CD4-positive, alpha-beta T cell treated with Interferon gamma for 1 hour (primary cell): ENCODE data around the gene CST7.

Source experiments
- DNase-seq: peaks from one replicate; pipeline ENCODE4 v3.0.0-alpha.2; 2020

CST7 gene

DNA sequence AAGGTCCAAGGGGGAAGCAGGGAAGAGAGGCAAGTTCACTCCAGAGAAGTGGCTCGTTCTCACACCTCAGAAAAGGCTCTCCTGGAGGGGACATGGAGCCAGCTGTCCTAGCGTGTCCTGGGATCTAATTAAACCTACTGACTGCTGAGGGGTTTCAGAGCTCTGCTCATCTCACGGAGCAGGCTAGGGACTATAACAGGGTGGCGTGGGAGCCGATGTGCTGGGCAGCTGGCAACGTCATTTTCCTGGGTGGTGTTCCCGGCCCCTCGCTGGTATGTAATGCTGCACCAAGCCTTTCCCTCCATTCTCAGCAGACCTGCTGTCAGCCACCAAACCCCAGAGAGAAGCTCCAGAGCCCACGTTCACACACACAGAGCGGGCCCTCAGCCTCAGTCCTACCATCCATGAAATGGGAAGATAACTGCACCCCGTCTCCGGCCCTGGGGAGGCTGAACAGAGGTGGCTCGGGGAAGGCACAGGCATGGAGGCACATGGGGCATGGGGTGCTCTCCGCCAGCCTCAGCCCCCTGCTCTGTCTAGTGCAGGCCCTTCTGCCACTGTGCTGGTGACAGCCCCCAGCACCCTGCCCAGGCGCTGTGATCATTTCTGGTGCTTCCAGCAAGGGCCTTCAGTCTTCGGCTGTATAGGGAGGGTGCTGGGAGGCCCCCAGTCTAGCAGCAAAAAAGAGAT, 1.9 kb downstream of the CST7 start:
- no peak for DNase-seq

DNA sequence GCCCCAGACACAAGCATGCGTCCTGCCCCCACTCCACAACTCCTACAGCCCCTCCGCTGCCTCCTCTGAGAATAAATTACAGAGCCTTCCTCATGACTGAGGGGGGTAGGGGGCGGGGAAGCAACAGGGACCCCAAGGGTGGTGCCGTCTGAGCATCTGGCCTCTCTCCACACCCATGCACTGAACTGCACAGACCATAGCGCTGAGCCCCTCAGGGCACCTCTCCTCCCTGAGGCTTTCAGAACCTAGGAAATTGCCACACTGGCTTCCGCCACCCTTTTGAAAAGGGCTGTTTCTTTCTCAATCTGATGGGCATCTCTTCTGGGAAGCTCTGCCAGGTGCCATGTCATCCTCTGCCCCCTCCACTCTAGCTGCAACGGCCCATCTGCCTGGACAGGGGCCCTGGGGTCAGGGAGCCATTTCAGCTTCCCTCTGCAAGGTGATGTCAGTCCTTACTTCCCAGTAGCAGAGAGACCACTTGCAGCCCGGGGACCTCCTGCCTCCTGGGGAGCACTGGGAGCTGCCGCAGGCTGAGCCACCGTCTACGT, 2.5 kb downstream of the CST7 start:
- no peak for DNase-seq

DNA sequence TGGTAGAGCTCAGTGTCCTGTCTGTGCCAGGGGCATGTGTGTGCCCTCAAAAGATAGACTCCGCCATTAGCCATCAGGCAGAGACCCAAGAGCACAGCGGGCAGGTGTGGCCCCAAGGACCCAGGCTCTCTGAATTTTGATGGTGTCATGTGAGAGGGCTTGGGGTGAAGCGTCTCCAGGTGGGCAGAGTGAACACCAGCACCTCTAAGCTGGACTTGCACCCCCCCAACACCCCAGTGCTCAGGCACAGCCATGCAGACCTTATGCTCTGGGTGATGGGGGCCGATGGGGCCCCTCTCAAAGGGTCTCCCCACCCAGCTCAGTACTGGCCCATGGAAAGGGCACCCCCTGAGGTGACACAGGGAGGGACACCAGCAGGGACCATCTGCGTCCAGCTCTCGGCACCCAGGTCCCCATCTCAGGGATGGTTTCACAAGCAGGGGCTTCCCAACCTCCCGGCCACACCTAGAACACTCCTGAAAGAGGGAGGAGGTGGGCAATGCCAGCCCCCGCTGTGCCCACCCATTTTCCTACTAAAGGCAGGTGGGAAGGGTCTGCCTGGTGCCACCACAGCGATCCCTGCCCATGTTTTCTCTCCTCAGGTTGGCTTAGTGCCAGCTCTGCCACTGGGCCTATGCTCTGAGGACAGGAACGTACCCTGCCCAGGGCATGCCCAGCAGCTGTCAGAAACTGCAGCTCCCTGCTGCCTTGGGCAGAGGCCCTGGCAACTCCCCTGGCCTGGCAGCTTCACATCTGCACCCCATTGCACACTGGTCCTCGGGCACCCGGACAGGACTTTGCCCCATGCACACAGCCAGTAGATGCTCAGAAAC, 3.5 kb downstream of the CST7 start:
- no peak for DNase-seq

DNA sequence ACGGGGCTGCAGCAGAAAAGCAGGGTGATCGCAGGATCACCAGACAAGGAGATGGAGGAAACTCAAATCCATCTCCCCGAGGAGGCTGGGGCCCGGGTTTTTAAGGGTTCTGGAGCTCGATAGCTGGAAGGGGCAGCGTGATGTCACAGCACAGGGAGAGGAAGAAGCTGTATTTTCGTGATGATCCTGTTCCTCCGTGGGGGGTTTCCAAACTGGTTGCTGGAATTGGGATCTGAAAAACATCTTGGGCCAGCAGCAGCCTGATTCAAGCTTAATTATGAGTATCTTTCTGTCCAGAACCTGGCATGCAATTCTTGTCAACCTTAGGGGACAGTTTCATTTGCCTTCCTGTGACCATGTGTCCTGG, 4.1 kb downstream of the CST7 start:
- no peak for DNase-seq

DNA sequence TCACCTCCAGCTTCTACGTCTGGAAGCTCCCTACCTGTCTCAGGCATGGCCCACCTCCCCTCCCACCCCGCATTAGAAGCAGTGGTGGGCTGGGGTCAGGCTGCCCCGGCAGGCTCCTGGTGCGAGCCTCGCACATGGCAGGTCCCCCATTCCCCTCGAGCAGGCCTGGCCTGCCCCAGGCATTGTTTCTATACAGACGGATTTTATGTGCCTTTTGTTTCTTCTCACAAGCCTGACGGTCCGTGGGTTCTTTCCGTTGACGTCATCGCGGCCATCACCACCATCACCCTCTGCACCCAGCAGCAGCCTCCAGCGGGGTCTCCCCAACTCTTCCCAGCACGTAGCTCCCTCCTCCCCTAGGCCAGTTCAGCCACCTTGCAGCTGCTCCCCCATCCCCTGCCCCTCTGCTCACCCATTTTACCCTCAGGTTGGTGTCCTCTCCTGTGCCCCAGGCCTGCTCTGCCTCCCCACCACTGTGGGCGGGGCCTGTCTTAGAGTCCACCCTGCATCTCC, 4.6 kb downstream of the CST7 start:
- DNase-seq, result peak; percentile 58

DNA sequence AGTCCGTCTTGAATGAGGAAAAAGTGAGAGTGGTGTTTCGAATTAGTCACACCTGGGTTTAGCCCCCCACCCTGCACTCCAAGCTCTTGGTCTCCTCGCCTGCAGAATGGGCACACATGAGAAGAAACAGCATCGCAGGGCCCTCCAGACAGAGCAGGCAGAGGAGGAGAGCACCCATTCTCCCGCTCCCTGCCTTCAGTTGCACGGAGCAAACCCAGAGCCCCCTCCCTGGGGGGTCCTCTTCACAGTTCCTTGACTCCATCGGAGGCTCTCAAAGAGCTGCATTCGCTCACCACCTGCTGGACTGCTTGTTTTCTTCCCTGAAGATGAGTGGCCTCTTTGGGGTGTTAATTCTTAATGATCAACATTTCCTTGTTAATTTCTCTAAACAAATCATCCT, 5.1 kb downstream of the CST7 start:
- DNase-seq, result no peak

DNA sequence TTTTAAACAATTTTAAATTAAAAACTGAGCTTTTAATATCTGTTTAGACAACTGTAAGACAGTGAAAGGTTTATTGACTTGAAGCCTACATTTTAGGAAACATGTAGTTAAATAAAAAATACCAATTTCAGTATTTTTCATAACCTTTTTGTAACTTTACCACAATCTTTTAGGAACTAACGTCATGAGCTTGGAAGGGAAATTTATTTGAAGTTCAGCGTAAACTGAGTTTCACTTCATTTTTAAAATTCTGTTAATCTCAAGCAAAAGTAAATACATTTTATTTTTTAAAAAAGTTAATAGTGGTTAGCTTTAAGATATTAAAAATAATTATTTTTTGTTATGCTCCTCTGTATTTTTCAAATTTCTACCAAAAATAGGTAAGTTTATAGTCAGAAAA, 5.5 kb downstream of the CST7 start:
- no peak for DNase-seq

DNA sequence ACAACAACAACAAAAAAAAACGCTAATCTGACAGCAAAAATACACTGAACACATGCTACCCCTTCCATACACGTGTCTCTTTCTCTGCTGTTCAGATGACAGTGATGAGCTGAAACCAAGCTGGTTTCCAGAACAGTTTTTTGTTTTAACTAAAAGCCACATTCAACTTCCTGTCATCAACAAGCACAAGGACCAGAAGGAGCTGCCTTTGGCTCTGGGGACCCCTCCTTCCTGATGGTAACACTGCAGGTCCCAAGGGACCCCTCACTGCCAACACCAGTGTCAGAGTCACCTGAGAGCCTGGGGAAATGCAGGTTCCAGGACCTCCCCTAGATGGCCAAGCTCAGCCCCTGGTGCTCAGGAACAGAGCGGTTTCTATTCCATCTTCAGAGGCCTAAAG, 6.0 kb downstream of the CST7 start:
- no peak for DNase-seq

DNA sequence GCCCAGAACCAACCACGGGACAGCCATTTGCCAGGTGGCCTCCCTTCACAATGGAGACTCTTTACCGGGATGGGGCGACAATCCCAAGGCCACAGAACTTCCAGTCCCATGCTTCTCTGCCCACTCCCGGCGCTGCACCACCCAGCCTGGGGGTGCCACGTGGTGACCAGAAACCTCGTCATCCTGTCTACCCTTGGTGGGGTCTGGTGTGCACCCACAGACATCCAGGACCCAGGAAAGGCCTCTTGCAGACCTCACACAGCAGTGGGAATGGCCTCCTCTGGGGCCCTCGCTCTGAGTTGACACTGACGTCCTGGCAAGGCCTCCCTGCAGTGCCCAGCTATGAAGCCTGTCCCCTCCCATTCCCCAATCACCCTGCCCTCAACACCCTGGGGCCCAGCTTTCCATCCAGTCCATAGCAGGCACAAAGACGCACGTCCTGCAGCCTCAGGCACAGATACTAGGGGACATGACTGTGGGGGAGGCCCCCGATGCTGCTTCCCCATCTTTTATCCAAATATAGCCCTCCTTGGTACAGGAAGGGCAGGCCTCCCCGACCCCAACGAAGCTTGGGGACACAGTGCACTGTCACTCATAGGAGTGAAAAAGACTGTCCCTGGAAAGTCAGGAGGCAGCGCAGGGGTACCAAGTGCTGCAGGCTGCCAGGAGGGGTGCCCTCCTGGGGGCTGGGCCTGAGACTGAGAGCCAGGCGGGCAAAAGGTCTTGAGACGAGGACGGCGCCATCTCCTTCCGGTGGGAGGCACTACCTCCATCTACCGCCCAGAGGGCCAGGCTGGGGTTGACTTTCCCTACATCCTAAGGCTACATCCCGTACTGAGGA, 7.2 kb downstream of the CST7 start:
- no peak for DNase-seq

DNA sequence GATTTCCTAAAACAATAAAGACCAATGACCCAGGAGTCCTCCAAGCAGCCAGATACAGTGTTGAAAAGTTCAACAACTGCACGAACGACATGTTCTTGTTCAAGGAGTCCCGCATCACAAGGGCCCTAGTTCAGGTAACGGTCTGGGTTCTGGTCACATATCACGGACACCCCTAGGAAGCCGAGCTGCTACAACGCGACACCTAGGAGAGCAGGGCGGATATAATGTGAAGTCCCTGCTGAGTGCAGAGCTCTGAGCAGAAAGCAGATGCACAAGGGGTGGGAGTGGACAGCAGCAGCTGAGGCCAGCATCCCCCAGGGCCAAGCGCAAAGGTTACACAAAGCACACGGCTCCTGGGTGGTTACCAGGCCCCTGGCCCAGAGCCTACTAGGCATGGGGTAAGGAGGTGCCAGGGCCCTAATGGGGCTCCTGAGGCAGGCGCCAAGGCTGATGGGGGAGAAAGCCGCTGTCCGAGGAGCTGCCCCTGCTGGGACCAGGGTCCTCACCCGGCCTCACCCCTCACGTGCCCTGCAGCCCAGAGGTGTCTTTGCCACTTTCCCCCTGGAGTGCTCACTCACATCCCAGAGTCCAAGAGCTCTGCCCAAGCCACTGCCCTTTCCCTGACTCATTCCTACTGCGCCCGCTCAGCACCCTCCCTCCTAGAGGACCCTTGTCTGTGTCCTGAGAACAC, 8.4 kb downstream of the CST7 start:
- DNase-seq, result no peak

DNA sequence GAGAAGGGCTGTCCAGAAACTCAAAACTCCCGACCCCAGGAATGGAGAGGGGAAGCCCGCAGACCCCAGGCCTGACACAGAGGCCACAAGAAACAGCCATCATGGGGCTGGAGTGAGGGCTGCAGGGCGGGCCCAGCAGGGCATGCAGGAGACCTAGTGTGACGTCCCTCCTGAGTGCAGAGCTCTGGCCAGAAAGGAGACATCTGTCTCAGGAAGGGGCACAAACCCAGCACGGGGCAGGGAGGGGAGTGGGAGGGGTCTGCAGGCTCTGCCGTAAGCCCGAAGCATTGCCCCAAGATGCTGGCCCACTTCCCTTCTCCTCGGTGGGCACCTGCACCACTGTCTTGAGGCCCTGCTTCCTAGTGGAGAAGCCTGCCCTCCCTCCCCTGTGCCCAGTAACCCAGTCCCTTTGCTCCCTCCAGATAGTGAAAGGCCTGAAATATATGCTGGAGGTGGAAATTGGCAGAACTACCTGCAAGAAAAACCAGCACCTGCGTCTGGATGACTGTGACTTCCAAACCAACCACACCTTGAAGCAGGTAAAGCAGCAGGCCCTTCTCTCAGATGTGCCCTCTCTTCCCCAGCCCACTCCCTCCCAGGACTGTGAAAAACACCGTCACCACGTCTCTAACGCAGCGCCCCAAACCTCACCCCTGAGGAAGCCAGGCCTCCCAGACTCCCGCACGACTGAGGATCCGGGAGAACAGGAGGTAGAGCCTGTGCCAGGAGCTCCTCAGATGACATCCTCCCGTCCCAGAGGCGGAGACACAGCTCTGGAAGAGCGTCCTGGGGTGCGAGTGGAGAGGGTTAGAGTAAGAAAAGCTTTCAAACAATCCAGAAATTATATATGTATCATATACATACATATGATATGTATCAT, 9.7 kb downstream of the CST7 start:
- DNase-seq, result no peak

DNA sequence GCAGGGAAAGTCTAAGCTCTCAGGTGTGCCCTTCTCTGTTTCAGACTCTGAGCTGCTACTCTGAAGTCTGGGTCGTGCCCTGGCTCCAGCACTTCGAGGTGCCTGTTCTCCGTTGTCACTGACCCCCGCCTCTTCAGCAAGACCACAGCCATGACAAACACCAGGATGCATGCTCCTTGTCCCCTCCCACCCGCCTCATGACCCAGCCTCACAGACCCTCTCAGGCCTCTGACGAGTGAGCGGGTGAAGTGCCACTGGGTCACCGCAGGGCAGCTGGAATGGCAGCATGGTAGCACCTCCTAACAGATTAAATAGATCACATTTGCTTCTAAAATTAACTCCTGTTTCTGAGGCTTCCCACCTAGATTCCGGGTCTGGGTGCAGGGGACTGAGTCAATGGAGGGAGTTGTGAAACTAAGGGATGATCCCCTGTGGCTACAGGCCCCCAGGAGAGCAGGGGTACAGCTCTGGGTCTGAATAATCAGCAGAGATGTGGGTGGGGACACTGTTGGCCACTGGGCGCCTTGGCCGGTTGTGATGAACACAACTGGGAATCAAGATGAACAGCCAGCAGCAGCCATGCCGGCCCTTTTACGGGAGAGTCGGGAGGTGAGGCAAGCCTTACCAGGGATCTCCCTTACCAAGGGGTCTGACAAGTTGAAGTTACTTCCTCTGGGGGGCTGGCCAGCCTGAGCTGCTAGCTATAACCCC, 10.7 kb downstream of the CST7 start:
- DNase-seq, result no peak

DNA sequence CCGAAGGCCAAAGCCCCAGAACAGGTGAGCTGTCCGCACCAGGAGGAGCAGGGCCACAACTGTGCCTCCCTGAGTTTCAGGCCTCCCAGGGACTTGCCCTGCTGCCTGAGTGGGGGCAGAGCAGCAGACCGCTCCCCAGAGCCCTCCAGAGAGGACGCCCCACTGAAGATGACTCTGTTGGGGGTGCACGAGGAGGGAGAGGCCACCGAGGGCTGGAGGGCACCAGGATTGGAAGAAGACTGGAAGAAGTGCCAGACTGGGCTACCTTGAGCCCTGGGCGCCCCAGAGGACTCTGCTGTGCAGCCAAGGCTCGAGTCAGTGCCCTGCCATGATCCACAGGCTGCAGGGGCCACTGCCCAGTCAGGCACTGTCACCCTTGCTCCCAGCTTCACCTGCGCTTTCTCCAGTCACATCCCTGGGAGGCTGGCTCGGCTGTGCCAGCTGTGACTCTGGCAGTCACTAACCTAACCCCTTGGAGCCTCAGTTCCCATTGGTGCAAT, 11.3 kb downstream of the CST7 start:
- DNase-seq, result no peak

DNA sequence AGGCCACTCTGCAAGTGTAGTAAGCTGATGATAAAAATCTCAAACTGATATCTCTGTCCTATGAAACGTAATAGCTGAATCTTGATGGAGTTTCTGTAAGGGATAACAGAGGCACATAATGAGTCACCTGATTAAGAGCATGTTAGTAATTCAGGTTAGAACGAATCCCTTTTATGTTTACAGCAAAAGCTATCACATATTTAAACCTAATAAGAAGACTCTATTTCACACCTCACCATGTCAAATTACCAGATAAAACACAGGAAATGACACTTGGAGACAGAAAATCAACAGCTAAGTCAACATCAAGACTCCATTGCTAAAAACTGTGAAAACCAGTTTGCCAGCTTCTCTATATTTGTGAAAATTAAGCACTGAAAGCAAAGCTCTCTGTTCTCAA, 11.8 kb downstream of the CST7 start:
- DNase-seq, result no peak

DNA sequence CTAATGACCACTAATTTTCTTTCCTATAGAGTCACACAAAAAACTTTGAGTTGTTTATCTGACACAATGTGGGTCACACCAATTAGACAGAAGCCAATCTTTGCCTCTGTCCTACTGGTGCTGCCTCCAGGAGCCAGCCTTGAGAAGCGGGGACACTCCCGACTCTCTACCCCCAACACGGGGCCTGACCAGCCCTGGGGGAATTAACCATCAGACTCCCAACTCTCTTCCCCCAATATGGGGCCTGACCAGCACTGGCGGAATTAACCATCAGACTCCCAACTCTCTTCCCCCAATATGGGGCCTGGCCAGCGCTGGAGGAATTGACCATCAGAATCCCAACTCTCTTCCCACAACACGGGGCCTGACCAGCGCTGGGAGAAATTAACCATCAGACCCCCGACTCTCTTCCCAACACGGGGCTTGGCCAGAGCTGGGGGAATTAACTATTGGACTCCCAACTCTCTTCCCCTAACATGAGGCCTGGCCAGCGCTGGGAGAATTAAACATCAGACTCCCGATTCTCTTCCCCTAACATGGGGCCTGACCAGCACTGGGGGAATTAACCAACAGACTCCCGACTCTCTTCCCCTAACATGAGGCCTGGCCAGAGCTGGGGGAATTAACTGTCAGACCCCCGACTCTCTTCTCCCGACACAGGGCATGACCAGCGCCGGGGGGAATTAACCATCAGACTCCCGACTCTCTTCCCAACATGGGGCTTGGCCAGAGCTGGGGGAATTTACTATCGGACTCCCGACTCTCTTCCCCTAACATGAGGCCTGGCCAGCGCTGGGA, 12.5 kb downstream of the CST7 start:
- no peak for DNase-seq

DNA sequence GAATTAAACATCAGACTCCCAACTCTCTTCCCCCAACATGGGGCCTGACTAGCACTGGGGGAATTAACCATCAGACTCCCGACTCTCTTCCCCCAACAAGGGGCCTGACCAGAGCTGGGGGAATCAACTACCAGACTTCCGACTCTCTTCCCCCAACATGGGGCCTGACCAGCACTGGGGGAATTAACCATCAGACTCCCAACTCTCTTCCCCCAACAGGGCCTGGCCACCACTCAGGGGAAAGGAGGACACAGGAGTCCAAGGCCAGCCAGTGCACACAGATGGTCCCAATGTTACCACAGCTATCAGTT, 13.1 kb downstream of the CST7 start:
- no peak for DNase-seq

DNA sequence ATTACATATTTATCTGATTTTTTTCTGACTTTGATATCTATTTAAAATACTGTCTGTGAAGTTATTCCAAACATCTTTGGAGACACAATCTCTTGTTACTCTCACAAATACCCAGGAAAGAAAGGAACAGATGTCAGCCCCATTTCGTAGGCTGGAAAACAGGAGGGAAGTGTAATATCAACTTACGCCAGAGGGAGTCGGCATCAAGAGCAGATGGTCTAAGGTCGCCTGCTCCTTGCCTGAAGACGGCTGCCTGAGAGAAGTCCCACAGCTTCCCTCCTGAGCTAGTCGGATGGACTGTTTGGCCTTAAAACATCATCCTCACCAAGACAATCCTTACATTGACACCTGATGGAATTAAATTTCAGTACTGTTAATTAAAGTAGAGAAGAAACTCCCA, 13.4 kb downstream of the CST7 start:
- no peak for DNase-seq

DNA sequence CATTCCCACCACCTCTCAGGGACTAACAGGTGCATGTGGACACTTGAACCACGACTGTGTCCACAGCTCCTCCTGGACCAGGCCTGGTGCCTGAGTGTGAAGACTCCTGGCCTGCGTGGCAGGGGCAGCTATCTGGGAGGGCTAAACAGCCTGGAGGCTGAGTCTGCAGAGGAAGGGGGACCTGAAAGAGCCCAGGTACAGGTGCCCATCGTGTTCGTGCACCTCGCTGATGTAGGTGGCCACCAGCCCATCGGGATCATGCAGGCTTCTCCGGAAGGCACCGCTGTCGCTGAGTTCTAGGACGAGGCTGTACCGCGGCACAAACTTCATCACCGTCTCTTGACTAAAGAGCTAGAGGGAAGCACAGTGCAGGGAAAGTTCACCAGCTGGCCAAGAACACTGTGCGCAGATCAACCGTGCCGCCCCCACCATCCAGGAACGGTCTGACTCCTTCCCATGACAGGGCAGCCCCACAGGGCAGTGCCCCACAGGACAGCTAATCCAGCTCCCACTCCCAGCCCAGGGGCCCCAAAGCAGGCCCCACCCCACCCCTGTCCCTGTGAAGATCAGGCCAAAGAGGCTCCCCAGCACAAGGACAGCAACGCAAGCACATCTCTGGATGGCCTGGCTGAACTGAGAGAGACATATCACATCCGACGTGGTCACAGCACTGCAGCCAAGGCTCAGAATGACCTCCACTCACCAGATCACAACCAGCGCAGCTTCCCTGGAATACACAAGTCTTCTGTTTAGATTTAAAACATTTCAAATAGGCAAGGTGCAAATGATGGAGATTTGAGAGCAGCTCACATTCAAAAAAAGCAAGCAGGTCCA, 14.8 kb downstream of the CST7 start:
- no peak for DNase-seq

DNA sequence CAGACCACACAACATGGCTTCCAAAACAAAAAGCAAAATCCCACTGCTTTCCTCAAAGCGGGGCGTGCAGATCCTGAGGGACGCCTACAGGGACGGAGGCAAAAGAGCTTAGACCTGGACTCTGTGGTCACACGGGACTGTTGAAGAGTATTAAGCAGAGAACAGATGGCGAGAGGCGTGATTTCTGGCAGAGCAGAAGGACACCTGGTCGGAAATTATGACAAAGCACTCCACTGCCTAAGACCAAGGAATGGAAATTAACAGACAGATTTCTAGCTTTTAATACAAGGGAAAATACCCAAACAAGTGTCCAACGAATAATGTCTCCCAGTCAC, 15.4 kb downstream of the CST7 start:
- no peak for DNase-seq
